GM19455 (cell line): ENCODE data around the gene GNB2.
"Not testable (repeated sequence)": the region's sequence is repeated elsewhere in the genome, so short reads cannot be mapped to it uniquely, and the experiment has no call there.

Experiments
- ATAC-seq: cut with Tn5 transposase; IDR thresholded peaks from one replicate; pipeline ENCODE4 v1.9.1; 2021; ENCODE audit not compliant: unreplicated experiment

GNB2 gene

GRCh38 chr7:100693312-100694097, 20.0 kb downstream of the GNB2 start:
- peak; percentile 29 for ATAC-seq

- ATAC-seq, result peak; percentile 44
Observed at GRCh38 chr7:100694098-100694745, 20.7 kb downstream of the GNB2 start, which contains the start of gene GIGYF1. Gene GIGYF1, minus strand, starts transcription at chr7:100694250. Its CDS starts 6,012 bp downstream, at chr7:100688238.

- no peak for ATAC-seq
Observed at GRCh38 chr7:100696123-100696521, 22.6 kb downstream of the GNB2 start.

GRCh38 chr7:100699018-100699417, 25.5 kb downstream of the GNB2 start:
- no peak for ATAC-seq

GRCh38 chr7:100701089-100701488, 27.5 kb downstream of the GNB2 start:
- ATAC-seq, result not testable (repeated sequence)

GRCh38 chr7:100705320-100705752, 31.8 kb downstream of the GNB2 start:
- ATAC-seq, result peak; percentile 59

- peak; percentile 85 for ATAC-seq
Observed at GRCh38 chr7:100705753-100706671, 32.5 kb downstream of the GNB2 start, which contains the start of gene POP7. Gene POP7, plus strand, starts transcription at chr7:100706121. Its CDS starts 710 bp downstream, at chr7:100706831.

GRCh38 chr7:100706672-100707311, 33.3 kb downstream of the GNB2 start:
- ATAC-seq, result no peak

- no peak for ATAC-seq
Observed at GRCh38 chr7:100708395-100708794, 34.9 kb downstream of the GNB2 start.

- no peak for ATAC-seq
Observed at GRCh38 chr7:100710452-100710851, 36.9 kb downstream of the GNB2 start.

GRCh38 chr7:100711369-100711768, 37.8 kb downstream of the GNB2 start:
- no peak for ATAC-seq

GRCh38 chr7:100714725-100715124, 41.2 kb downstream of the GNB2 start:
- no peak for ATAC-seq

- not testable (repeated sequence) for ATAC-seq
Observed at GRCh38 chr7:100717073-100717472, 43.5 kb downstream of the GNB2 start.

- ATAC-seq, result no peak
Observed at GRCh38 chr7:100719523-100720278, 46.2 kb downstream of the GNB2 start.

- ATAC-seq, result no peak
Observed at GRCh38 chr7:100720279-100720670, 46.7 kb downstream of the GNB2 start, which contains the start of gene EPO. Gene EPO, plus strand, starts transcription at chr7:100720468. Its CDS starts 513 bp downstream, at chr7:100720981.

- ATAC-seq, result no peak
Observed at GRCh38 chr7:100720671-100721504, 47.3 kb downstream of the GNB2 start.

- no peak for ATAC-seq
Observed at GRCh38 chr7:100721505-100721812, 47.9 kb downstream of the GNB2 start.

- no peak for ATAC-seq
Observed at GRCh38 chr7:100722480-100723212, 49.1 kb downstream of the GNB2 start.
